HepG2 (cell line): ENCODE data around the gene ZNF582. TPM values are rescaled to one million over a fixed set of nuclear protein-coding genes. Genes with fewer than 3 reads are reported as not detected.
A peak's percentile ranks its signal among the peaks of the same experiment; 100 is the strongest.

Source experiments
- ATAC-seq: fragments of 200-7000 bp; cut with Tn5 transposase; 3 replicates; pipeline ENCODE4 v1.9.1; 2020; ENCODE audit warnings: mild to moderate bottlenecking, moderate library complexity
- BruUV-seq: library from RNA; stranded (reverse); fragments of 400-500 nt; replicated peaks from 2 replicates; lab custom pipeline; 2021; lab: Mats Ljungman, UMichigan
- CTCF ChIA-PET: fragments of 300-600 bp; formaldehyde crosslinking; extraction: SDS; loops from one replicate; lab custom pipeline; 2021; ENCODE audit warnings: low total read pairs, inconsistent platforms, low intra/inter-chr PET ratio; lab: Yijun Ruan, JAX
- POLR2A ChIA-PET: fragments of 350-600 bp; sonication (Branson Sonifier 250); formaldehyde crosslinking; loops from one replicate; lab custom pipeline; 2020; ENCODE audit warnings: antibody characterized with exemption, inconsistent platforms; lab: Yijun Ruan, JAX
- DNase-seq: peaks from one replicate; pipeline ENCODE4 v3.0.0-alpha.2; 2015; ENCODE audit warnings: low spot score
- FAIRE-seq: peaks from 3 replicates; lab custom pipeline; 2011; peaks lifted over from hg19 to GRCh38; lab: Jason Lieb, UNC
- H2AFZ ChIP-seq: one replicate; pipeline ENCODE4 v1.6.1; 2011; ENCODE audit warnings: low read length, inconsistent platforms
- H3K27ac ChIP-seq: fragments of 300-600 bp; 3 replicates; pipeline ENCODE4 v1.8.0; 2011; ENCODE audit warnings: mixed run types, mild to moderate bottlenecking, mixed read lengths, low read length, inconsistent platforms; ENCODE audit not compliant: insufficient read depth; ENCODE audit errors: extremely low read length
- H3K27me3 ChIP-seq, 2 experiments: fragments of 200-600 bp in 1 of 2; 2 replicates in 1 of 2; 3 replicates in 1 of 2; pipeline versions ENCODE4 v1.6.0 to v1.8.0; 2011; ENCODE audit warnings: low read length in 2 of 2, mild to moderate bottlenecking in 2 of 2, moderate library complexity in 2 of 2, inconsistent platforms in 1 of 2; ENCODE audit not compliant: insufficient read depth in 2 of 2, control insufficient read depth in 1 of 2
- H3K36me3 ChIP-seq, 2 experiments: fragments of 200-600 bp in 1 of 2; replicated peaks in 1 of 2; 2 replicates in 1 of 2; 3 replicates in 1 of 2; pipeline versions ENCODE4 v1.5.1 to v1.8.0; 2011; ENCODE audit warnings: low read length in 2 of 2, inconsistent platforms in 1 of 2; ENCODE audit not compliant: insufficient read depth in 2 of 2, control insufficient read depth in 1 of 2
- H3K4me1 ChIP-seq: 2 replicates; pipeline ENCODE4 v1.5.1; 2012; ENCODE audit warnings: low read length, inconsistent platforms; ENCODE audit not compliant: insufficient read depth
- H3K4me2 ChIP-seq: 2 replicates; pipeline ENCODE4 v1.6.0; 2011; ENCODE audit warnings: low read depth, low read length, inconsistent platforms
- H3K4me3 ChIP-seq, 3 experiments: fragments of 200-600 bp in 1 of 3; sonication (generic), shearing (Covaris generic) in 1 of 3; replicated peaks in 1 of 3; 2 replicates each; pipeline ENCODE4 v1.5.1; 2011 to 2016; ENCODE audit warnings: low read length in 3 of 3, inconsistent platforms in 2 of 3, low read depth in 2 of 3, mild to moderate bottlenecking in 2 of 3, control low read depth in 1 of 3, mixed read lengths in 1 of 3; ENCODE audit not compliant: insufficient read depth in 1 of 3
- H3K79me2 ChIP-seq: one replicate; pipeline ENCODE4 v1.6.1; 2011; ENCODE audit warnings: low read length, inconsistent platforms; ENCODE audit not compliant: insufficient read depth
- H3K9ac ChIP-seq: 2 replicates; pipeline ENCODE4 v1.6.0; 2011; ENCODE audit warnings: mild to moderate bottlenecking, low read depth, low read length, inconsistent platforms; ENCODE audit not compliant: insufficient read depth
- H3K9me3 ChIP-seq: 2 replicates; pipeline ENCODE4 v1.5.1; 2012; ENCODE audit warnings: mild to moderate bottlenecking, low read length
- H4K20me1 ChIP-seq: 2 replicates; pipeline ENCODE4 v1.6.0; 2011; ENCODE audit warnings: inconsistent platforms, mild to moderate bottlenecking, low read length, moderate library complexity; ENCODE audit not compliant: insufficient read depth
- ARID3A ChIP-seq: IDR thresholded peaks from 2 replicates; pipeline ENCODE4 v1.6.1; 2012; ENCODE audit warnings: low read depth, low read length, improper control_type of control experiment
- CTCF ChIP-seq: sonication (generic); formaldehyde crosslinking; IDR thresholded peaks from 2 replicates; pipeline ENCODE4 v1.5.0; 2020; ENCODE audit warnings: mild to moderate bottlenecking, missing genetic modification reagents, moderate library complexity
- HNRNPK ChIP-seq: fragments of 200-400 bp; formaldehyde crosslinking; IDR thresholded peaks from 2 replicates; pipeline ENCODE4 v1.6.1; 2018; ENCODE audit warnings: low read length, low read depth, moderate library complexity, mild to moderate bottlenecking; ENCODE audit not compliant: poor library complexity, severe bottlenecking
- RAD21 ChIP-seq: fragments of 450-650 bp; formaldehyde crosslinking; IDR thresholded peaks from 2 replicates; pipeline ENCODE4 v1.5.0; 2020; ENCODE audit warnings: mild to moderate bottlenecking
- SMC3 ChIP-seq: IDR thresholded peaks from 2 replicates; pipeline ENCODE4 v1.6.1; 2011; ENCODE audit warnings: low read length, improper control_type of control experiment
- SRSF9 ChIP-seq: fragments of 200-400 bp; formaldehyde crosslinking; IDR thresholded peaks from 2 replicates; pipeline ENCODE4 v1.6.1; 2018; ENCODE audit warnings: borderline replicate concordance, mild to moderate bottlenecking, low read depth, low read length; ENCODE audit not compliant: insufficient read depth, poor library complexity, severe bottlenecking
- STAG1 ChIP-seq: sonication (generic); formaldehyde crosslinking; IDR thresholded peaks from 2 replicates; pipeline ENCODE4 v1.4.0; 2020; ENCODE audit warnings: missing genetic modification reagents
- THRA ChIP-seq: sonication (generic); formaldehyde crosslinking; IDR thresholded peaks from 2 replicates; pipeline ENCODE4 v1.4.0; 2020; ENCODE audit warnings: missing genetic modification reagents, borderline replicate concordance
- in situ Hi-C: cut with HindIII; loops from 2 replicates; pipeline ENCODE4 v1.10.0; 2017; ENCODE audit warnings: low pct_unique_long_range_greater_than_20kb; ENCODE audit not compliant: extremely low pct_ligation_motif_present
- intact Hi-C: fragments of 100-400 bp; cut with micrococcal nuclease; formaldehyde crosslinking; loops from one replicate; pipeline ENCODE4 v1.10.0; 2022; ENCODE audit not compliant: unreplicated experiment
- polyA plus RNA-seq, 8 experiments: library from polyadenylated mRNA; depleted of rRNA in 3 of 8; stranded (reverse) in 7 of 8; unstranded in 1 of 8; fragments of >200 nt; fragmentation: Illumina TruSeq in 4 of 8; extraction: Trizol in 4 of 8; gene quantifications; 2 replicates each; pipeline versions ENCODE4 v1.2.1 to v1.2.3, GENCODE V29; 2011 to 2016; ENCODE audit warnings: low read depth in 4 of 8, missing spikeins in 1 of 8, mixed read lengths in 1 of 8; ENCODE audit not compliant: insufficient read depth in 1 of 8
- total RNA-seq, 5 experiments: library from RNA; depleted of rRNA; stranded (reverse); fragments of >200 nt; fragmentation: Illumina TruSeq; extraction: Trizol; gene quantifications; 2 replicates each; pipeline ENCODE4 v1.2.3, GENCODE V29; 2016; ENCODE audit warnings: low read depth in 1 of 5

Gene ZNF582
- total and polyA plus RNA-seq, 2 of the 13 experiments (the other 11 are each of a cell fraction or from before 2014, with no cell fraction given), result 0.83 to 1.6 TPM

GRCh38 chr19:56333506-56333905 is 59.8 kb downstream of the ZNF582 start:
- H3K9ac ChIP-seq, result no peak overlapping the region
- H3K4me1 ChIP-seq, result no peaks in the 10 kb centered on the region; the same call in 1 of the 2 replicates
- no TSS peak for BruUV-seq
- peaks cover 6% of the 10 kb centered on the region; the same call in 1 of the 2 replicates for H3K9me3 ChIP-seq
- H3K4me2 ChIP-seq, result no peak overlapping the region
- ChIA-PET CTCF (interaction anchor here (0.9 to 2.4 kb wide), 6 partner anchors 19 to 267 kb away, joined by 4 to 46 read pairs (median 14); partner anchors contain the start of gene ZSCAN5A), POLR2A (interaction anchor here (1.1 to 1.2 kb wide), 4 partner anchors 19 to 254 kb away, joined by 4 to 7 read pairs (median 4); partner anchors contain the start of gene ZSCAN5A)
- H3K4me3 ChIP-seq, result no peak overlapping the region
- no peaks in the 10 kb centered on the region for H3K36me3 ChIP-seq
- no peak overlapping the region for H3K27ac ChIP-seq
- no peaks in the 10 kb centered on the region for H4K20me1 ChIP-seq
- TF ChIP-seq HNRNPK (no peak), RAD21 (peak; percentile 78), CTCF (CRISPR knock-in tag) (peak; percentile 83), THRA (CRISPR knock-in tag) (peak; percentile 25; the same call in 1 of the 2 replicates), SRSF9 (no peak), ARID3A (peak; percentile 75), STAG1 (CRISPR knock-in tag) (peak; percentile 86), SMC3 (peak; percentile 90)
- H2AFZ ChIP-seq, result no peak overlapping the region
- intact Hi-C loops, result loop anchor here (1.0 kb wide), 2 partner anchors 80 to 257 kb away; no protein-coding TSS in a partner anchor
- in situ Hi-C loops, result loop anchor here (5.0 kb wide), 1 partner anchor 81 kb away; no protein-coding TSS in a partner anchor
- no peaks in the 10 kb centered on the region for H3K27me3 ChIP-seq
- H3K79me2 ChIP-seq, result no peaks in the 10 kb centered on the region
- FAIRE-seq, result peak; percentile 70
- DNase-seq, result peak; percentile 67
- ATAC-seq, result peak; percentile 69

Other genes starting within 250 kb of the ZNF582 start
- gene GALP, start 217.5 kb downstream of the ZNF582 start, total RNA-seq (2016; rRNA removed; fragmentation: Illumina TruSeq; extraction: Trizol), result not detected in 2 replicates
- gene GALP, start 217.5 kb downstream of the ZNF582 start, polyA plus RNA-seq (2011; rRNA removed), result not detected in 2 replicates
- gene ZSCAN5B, start 195.8 kb downstream of the ZNF582 start, total RNA-seq (2016; rRNA removed; fragmentation: Illumina TruSeq; extraction: Trizol), result not detected in 2 replicates
- not detected in 2 replicates for gene ZSCAN5B, start 195.8 kb downstream of the ZNF582 start, polyA plus RNA-seq (2011; rRNA removed)
- gene ZSCAN5C, start 191.3 kb downstream of the ZNF582 start, total RNA-seq (2016; rRNA removed; fragmentation: Illumina TruSeq; extraction: Trizol), result not detected in 2 replicates
- not detected in 2 replicates for gene ZSCAN5C, start 191.3 kb downstream of the ZNF582 start, polyA plus RNA-seq (2011; rRNA removed)
- not detected in 2 replicates for gene EDDM13, start 120.8 kb downstream of the ZNF582 start, total RNA-seq (2016; rRNA removed; fragmentation: Illumina TruSeq; extraction: Trizol)
- gene EDDM13, start 120.8 kb downstream of the ZNF582 start, polyA plus RNA-seq (2011; rRNA removed), result not detected in 2 replicates
- gene ZSCAN5A, start 78.7 kb downstream of the ZNF582 start, total RNA-seq (2016; rRNA removed; fragmentation: Illumina TruSeq; extraction: Trizol), result 17.8 and 23.7 TPM in 2 replicates
- gene ZSCAN5A, start 78.7 kb downstream of the ZNF582 start, polyA plus RNA-seq (2011; rRNA removed), result 9.5 and 11.5 TPM in 2 replicates
- 5.3 and 5.9 TPM in 2 replicates for gene ZNF583, start 10.8 kb upstream of the ZNF582 start, total RNA-seq (2016; rRNA removed; fragmentation: Illumina TruSeq; extraction: Trizol)
- 0.65 and 0.99 TPM in 2 replicates for gene ZNF583, start 10.8 kb upstream of the ZNF582 start, polyA plus RNA-seq (2011; rRNA removed)
- not detected in 2 replicates for gene ZNF667, start 83.8 kb upstream of the ZNF582 start, total RNA-seq (2016; rRNA removed; fragmentation: Illumina TruSeq; extraction: Trizol)
- gene ZNF667, start 83.8 kb upstream of the ZNF582 start, polyA plus RNA-seq (2011; rRNA removed), result not detected in 2 replicates
- gene ZNF471, start 114.3 kb upstream of the ZNF582 start, total RNA-seq (2016; rRNA removed; fragmentation: Illumina TruSeq; extraction: Trizol), result not detected in 2 replicates
- not detected in 2 replicates for gene ZNF471, start 114.3 kb upstream of the ZNF582 start, polyA plus RNA-seq (2011; rRNA removed)
- gene ZFP28, start 145.4 kb upstream of the ZNF582 start, total RNA-seq (2016; rRNA removed; fragmentation: Illumina TruSeq; extraction: Trizol), result not detected in 2 replicates
- gene ZFP28, start 145.4 kb upstream of the ZNF582 start, polyA plus RNA-seq (2011; rRNA removed), result not detected in 2 replicates
- gene ZNF470, start 173.9 kb upstream of the ZNF582 start, total RNA-seq (2016; rRNA removed; fragmentation: Illumina TruSeq; extraction: Trizol), result not detected in 2 replicates
- not detected in 2 replicates for gene ZNF470, start 173.9 kb upstream of the ZNF582 start, polyA plus RNA-seq (2011; rRNA removed)
- 4.4 and 5.8 TPM in 2 replicates for gene ZNF71, start 201.8 kb upstream of the ZNF582 start, total RNA-seq (2016; rRNA removed; fragmentation: Illumina TruSeq; extraction: Trizol)
- gene ZNF71, start 201.8 kb upstream of the ZNF582 start, polyA plus RNA-seq (2011; rRNA removed), result 2.2 and 3.2 TPM in 2 replicates
- gene SMIM17, start 249.6 kb upstream of the ZNF582 start, total RNA-seq (2016; rRNA removed; fragmentation: Illumina TruSeq; extraction: Trizol), result 0.49 and 0.53 TPM in 2 replicates
- gene SMIM17, start 249.6 kb upstream of the ZNF582 start, polyA plus RNA-seq (2011; rRNA removed), result 0.16 and 0.21 TPM in 2 replicates